GM06990 (cell line): ENCODE measurements around the gene ARHGAP42.
"Not testable (repeated sequence)": the region's sequence is repeated elsewhere in the genome, so short reads cannot be mapped to it uniquely, and the experiment has no call there.

Experiments used
- DNase-seq: peaks from one replicate; pipeline ENCODE4 v3.0.0-alpha.2; 2011; ENCODE audit not compliant: insufficient read length; ENCODE audit errors: extremely low read depth
- H3K27me3 ChIP-seq: replicated peaks from 2 replicates; pipeline ENCODE4 v1.6.0; 2011; ENCODE audit warnings: low read length; ENCODE audit not compliant: control insufficient read depth, insufficient read depth
- H3K36me3 ChIP-seq: 2 replicates; pipeline ENCODE4 v1.5.1; 2011; ENCODE audit warnings: low read length; ENCODE audit not compliant: control insufficient read depth, insufficient read depth
- H3K4me3 ChIP-seq: replicated peaks from 2 replicates; pipeline ENCODE4 v1.5.1; 2011; ENCODE audit warnings: low read depth, mild to moderate bottlenecking, control low read depth, low read length
- CTCF ChIP-seq: IDR thresholded peaks from 2 replicates; pipeline ENCODE4 v1.5.1; 2011; ENCODE audit warnings: low read length, control low read depth, mild to moderate bottlenecking, inconsistent platforms; ENCODE audit not compliant: insufficient read depth, poor library complexity, severe bottlenecking

ARHGAP42 gene

DNA sequence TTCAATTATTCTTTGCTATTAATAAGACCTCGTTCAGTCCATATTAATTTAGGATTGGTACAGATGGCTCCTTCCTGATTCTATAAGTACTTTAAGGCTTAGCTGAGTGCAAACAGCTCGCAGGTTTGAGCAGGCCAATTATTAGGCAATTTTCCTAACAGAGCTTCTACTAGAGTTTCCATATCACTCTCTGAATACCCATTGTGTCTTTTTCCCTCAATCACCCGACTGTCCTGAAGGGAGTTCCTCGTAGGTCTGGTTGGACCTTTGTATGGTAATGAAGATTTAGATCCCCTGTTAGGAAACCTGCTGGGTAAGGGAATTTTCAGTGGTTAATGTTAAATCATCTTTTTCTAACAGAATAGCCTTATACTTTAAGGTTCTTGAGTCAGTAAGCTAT is 61.1 kb downstream of the ARHGAP42 start:
- no peak for DNase-seq
- no peaks in the 10 kb centered on the region for H3K36me3 ChIP-seq
- no peak overlapping the region for H3K4me3 ChIP-seq
- H3K27me3 ChIP-seq, result no peaks in the 10 kb centered on the region
- no peak for TF ChIP-seq CTCF

GRCh38 chr11:100749887-100750565 is 62.9 kb downstream of the ARHGAP42 start:
- not testable (repeated sequence) for H3K36me3 ChIP-seq, H3K4me3 ChIP-seq, DNase-seq, H3K27me3 ChIP-seq

DNA sequence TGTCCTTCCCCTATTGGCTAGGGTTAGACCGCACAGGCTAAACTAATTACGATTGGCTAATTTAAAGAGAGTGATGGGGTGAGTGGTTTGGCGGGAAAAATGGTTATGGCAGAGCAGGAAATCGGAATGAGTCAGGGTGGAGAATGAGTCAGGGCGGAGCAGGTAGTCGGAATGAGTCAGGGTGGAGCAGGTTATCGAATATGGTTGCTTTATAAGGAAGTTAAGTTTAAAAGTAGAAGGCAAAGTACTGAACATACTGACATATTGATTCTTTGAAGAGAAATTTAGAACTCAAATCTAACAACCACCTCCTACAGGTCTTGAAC is 63.4 kb downstream of the ARHGAP42 start:
- H3K36me3 ChIP-seq, DNase-seq, H3K27me3 ChIP-seq, H3K4me3 ChIP-seq: not testable (repeated sequence)

DNA sequence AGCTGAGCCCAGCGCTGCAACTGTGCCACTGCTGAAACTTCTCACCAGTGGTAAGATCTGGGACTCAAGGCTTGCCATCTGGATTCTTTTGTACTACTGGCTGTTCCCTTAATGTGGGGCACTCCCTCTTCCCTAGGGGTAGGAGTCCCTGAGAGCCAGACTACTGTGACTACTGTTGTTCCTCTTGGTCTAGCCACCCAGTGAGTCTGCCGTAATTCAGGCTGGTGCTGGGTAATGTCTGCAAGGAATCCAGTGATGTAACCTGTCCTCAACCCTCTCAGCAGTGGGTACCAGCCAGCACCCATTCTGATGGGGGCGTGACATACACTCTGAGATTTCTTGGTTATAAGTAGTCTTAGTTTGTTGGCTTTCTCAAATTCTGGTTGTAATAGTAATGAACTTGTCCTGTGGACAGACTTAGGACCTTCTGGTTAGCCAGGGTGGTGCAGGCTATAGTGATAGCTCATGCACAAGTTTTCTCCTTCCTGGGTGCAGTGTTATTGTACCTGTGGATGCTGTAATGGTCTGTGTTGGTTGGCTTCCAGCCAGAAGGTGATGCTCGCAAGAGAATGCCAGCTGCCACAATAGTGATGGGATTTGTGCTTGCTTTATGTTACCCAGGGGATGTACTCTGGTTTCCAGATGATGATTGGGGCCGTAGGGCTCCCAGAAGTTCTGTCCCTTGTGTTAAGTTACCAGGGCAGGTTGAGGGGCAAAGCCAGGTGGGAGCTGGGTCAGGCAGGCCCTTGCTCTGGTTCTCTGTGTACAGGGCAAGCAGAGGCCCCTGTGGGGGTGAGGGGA is 65.5 kb downstream of the ARHGAP42 start:
- H3K36me3 ChIP-seq, result no peaks in the 10 kb centered on the region
- no peak overlapping the region for H3K4me3 ChIP-seq
- H3K27me3 ChIP-seq, result no peaks in the 10 kb centered on the region
- no peak for DNase-seq
- no peak for TF ChIP-seq CTCF

DNA sequence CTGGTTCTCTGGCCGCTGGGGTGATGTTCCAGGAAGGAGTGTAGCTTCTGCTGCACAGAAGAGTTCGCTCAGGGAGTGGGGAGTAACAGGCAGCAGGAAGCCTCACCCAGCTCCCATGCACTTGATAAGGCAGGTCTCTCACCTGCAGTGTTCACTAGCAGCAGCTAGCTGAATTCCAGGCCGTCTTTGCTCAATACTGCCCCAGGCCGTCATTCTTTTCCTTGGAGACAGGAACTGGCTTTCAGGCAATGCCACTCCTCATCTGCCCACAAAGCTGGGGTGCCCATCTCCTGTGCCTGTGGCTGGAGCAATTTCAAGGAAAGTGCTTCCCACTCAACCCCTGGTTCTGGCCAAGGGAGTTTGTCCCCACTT is 66.1 kb downstream of the ARHGAP42 start:
- H3K4me3 ChIP-seq, result no peak overlapping the region

GRCh38 chr11:100753571-100753970 is 66.5 kb downstream of the ARHGAP42 start:
- H3K36me3 ChIP-seq, result no peaks in the 10 kb centered on the region
- no peaks in the 10 kb centered on the region for H3K27me3 ChIP-seq
- H3K4me3 ChIP-seq, result no peak overlapping the region
- DNase-seq, result no peak
- TF ChIP-seq CTCF, result no peak

More for the DNA sequence above, 66.1 kb downstream of the ARHGAP42 start:
- Histone ChIP-seq H3K36me3 (no peaks in the 10 kb centered on the region), H3K27me3 (no peaks in the 10 kb centered on the region)
- TF ChIP-seq CTCF, result no peak
- DNase-seq, result no peak
